GM06990 (cell line): ENCODE data around the gene LAIR2.
A peak's percentile ranks its signal among the peaks of the same experiment; 100 is the strongest.

Source experiments
- DNase-seq: peaks from one replicate; pipeline ENCODE4 v3.0.0-alpha.2; 2011; ENCODE audit not compliant: insufficient read length; ENCODE audit errors: extremely low read depth
- H3K27me3 ChIP-seq: replicated peaks from 2 replicates; pipeline ENCODE4 v1.6.0; 2011; ENCODE audit warnings: low read length; ENCODE audit not compliant: control insufficient read depth, insufficient read depth
- H3K36me3 ChIP-seq: 2 replicates; pipeline ENCODE4 v1.5.1; 2011; ENCODE audit warnings: low read length; ENCODE audit not compliant: control insufficient read depth, insufficient read depth
- H3K4me3 ChIP-seq: replicated peaks from 2 replicates; pipeline ENCODE4 v1.5.1; 2011; ENCODE audit warnings: low read depth, mild to moderate bottlenecking, control low read depth, low read length
- TF ChIP-seq, protein P1 (sequence below): IDR thresholded peaks from 2 replicates; pipeline ENCODE4 v1.5.1; 2011; ENCODE audit warnings: low read length, control low read depth, mild to moderate bottlenecking, inconsistent platforms; ENCODE audit not compliant: insufficient read depth, poor library complexity, severe bottlenecking

Gene LAIR2

GRCh38 chr19:54515156-54515555, 12.5 kb downstream of the LAIR2 start:
- no peaks in the 10 kb centered on the region for H3K27me3 ChIP-seq
- H3K4me3 ChIP-seq = no peak overlapping the region
- DNase-seq = no peak
- TF ChIP-seq, protein P1, sequence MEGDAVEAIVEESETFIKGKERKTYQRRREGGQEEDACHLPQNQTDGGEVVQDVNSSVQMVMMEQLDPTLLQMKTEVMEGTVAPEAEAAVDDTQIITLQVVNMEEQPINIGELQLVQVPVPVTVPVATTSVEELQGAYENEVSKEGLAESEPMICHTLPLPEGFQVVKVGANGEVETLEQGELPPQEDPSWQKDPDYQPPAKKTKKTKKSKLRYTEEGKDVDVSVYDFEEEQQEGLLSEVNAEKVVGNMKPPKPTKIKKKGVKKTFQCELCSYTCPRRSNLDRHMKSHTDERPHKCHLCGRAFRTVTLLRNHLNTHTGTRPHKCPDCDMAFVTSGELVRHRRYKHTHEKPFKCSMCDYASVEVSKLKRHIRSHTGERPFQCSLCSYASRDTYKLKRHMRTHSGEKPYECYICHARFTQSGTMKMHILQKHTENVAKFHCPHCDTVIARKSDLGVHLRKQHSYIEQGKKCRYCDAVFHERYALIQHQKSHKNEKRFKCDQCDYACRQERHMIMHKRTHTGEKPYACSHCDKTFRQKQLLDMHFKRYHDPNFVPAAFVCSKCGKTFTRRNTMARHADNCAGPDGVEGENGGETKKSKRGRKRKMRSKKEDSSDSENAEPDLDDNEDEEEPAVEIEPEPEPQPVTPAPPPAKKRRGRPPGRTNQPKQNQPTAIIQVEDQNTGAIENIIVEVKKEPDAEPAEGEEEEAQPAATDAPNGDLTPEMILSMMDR = no peak
- H3K36me3 ChIP-seq = no peaks in the 10 kb centered on the region

DNA sequence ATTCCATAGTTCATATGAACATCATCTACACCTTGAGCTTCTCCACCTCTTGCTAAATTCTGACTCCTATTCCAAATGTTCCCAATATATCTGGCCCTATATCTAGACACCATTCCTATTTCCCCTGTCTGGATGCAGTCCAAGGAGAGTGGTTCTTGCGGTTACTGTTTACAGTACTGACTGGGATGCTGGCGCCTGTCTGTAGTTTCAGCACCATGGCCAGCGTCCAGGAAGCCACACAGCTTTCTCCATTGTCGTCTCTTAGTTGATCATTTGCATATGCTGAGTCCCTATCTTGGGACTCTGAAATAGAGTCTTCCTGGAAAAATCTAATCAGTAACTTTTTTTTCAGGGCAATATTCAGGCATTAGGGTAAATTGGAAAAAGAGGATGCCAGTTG, 14.9 kb downstream of the LAIR2 start:
- H3K27me3 ChIP-seq = no peaks in the 10 kb centered on the region
- DNase-seq = no peak
- H3K4me3 ChIP-seq = no peak overlapping the region
- TF ChIP-seq, protein P1 = no peak
- H3K36me3 ChIP-seq = no peaks in the 10 kb centered on the region

DNA sequence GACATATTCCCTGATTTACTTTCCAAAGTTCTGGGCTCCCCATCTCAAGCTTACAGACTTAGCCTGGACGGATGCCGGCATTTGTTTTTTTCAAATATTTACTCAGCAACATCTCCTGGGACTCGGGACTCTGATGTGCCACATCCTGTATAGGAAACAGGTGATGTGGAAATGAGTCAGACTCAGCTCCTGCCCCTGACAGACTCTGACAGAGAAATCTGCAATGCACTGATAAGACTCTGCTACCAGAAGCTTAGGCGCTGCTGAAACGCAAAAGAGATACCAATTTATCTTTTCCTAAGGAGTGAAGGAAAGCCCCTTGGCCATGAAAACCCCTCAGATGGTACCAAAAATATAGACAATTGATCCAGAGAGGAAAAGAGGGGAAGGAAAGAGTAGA, 16.2 kb downstream of the LAIR2 start:
- DNase-seq = peak; percentile 51
- TF ChIP-seq, protein P1 = no peak
- no peaks in the 10 kb centered on the region for H3K36me3 ChIP-seq
- no peaks in the 10 kb centered on the region for H3K27me3 ChIP-seq
- no peak overlapping the region for H3K4me3 ChIP-seq

GRCh38 chr19:54521022-54521859, 18.6 kb downstream of the LAIR2 start:
- H3K36me3 ChIP-seq = no peaks in the 10 kb centered on the region
- no peaks in the 10 kb centered on the region for H3K27me3 ChIP-seq
- peak; percentile 55 for DNase-seq
- peak overlapping the region; percentile 42 for H3K4me3 ChIP-seq
- TF ChIP-seq, protein P1 = no peak

DNA sequence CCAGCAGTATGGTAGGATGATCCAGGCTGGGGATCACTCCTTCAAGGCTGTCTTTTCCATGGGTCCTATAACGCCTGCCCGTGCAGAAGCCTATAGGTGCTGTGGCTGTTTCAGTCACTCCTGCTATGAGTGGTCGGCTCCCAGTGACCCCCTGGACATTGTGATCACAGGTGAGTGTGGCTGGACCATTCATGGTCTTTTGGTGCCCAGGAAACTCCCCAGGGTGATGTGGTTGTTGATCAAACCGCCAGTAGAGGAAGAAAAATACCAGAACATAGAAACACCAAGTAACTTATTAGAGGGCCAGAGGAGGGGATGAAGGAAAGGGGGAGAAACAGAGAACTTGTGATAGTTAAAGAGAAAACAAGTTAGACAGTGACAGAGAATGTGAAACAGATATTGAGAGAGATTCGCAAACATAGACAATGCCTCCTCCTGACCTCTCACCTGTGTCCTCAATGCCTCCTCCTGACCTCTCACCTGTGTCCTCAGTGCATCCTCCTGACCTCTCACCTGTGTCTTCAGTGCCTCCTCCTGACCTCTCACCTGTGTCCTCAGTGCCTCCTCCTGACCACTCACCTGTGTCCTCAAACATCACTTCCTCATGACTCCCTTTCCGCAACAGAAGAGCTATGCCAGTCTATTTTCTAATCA, 19.4 kb downstream of the LAIR2 start:
- Histone ChIP-seq H3K27me3 (no peaks in the 10 kb centered on the region), H3K4me3 (peak overlapping the region; percentile 42), H3K36me3 (no peaks in the 10 kb centered on the region)
- DNase-seq = no peak
- TF ChIP-seq, protein P1 = no peak
